ENCODE results near the gene CASP8AP2.

- TF ChIP-seq GATA2 (IDR thresholded peaks at IDR 0.05; ENCODE audit: low read depth, low read length): no peak
- TF ChIP-seq GATA3 (IDR thresholded peaks at IDR 0.05; ENCODE audit: low read depth, low read length): no peak
Observed at GRCh38 chr6:89887452-89888137, 57.9 kb downstream of the CASP8AP2 start.
